GM19463 (cell line): ENCODE data around the gene PGBD1.

Experiments
- ATAC-seq: cut with Tn5 transposase; IDR thresholded peaks from one replicate; pipeline ENCODE4 v1.9.1; 2021; ENCODE audit warnings: mild to moderate bottlenecking, moderate library complexity; ENCODE audit not compliant: unreplicated experiment

The PGBD1 gene

GRCh38 chr6:28335040-28335563, 53.7 kb downstream of the PGBD1 start:
- no peak for ATAC-seq

DNA sequence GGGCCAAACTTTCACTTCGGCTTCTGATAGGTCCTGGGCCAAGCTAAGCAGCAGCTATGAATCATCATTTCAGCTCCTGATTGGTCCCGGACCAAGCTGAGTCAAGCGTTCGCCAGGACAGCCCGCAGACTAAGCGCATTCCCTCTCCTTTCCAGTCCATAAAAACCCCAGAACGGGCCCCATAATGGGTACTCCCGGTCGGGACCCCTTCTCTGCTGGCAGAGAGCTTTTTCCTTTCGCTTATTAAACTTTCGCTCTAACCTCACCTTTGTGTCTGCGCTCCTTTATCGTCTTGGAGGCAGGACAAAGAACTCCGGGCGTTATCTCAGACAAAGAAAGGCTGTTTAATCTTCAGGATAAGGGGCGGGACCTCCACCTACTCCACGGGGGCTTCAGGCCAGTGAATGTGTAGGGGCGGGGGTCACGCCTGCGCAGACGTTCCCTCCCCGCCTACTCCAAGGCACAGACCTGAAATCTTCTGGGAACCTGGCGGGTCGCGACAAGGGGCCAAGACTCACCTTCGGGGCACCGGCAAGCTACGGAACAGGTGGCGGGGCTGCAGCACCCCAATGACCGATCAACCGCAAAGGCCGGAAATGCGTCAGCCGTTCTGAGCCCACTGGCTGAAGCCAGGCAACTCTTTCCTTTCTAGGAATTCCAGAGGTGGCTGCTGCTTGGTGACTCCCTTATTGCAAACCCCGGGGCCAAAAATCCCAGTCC, 54.4 kb downstream of the PGBD1 start, which contains the start of gene ZSCAN31:
Gene ZSCAN31 (minus strand): TSS at position 585 of the 720 bp plus-strand sequence. CDS start 6,465 bp downstream, outside the sequence.
- ATAC-seq, result peak; percentile 86

DNA sequence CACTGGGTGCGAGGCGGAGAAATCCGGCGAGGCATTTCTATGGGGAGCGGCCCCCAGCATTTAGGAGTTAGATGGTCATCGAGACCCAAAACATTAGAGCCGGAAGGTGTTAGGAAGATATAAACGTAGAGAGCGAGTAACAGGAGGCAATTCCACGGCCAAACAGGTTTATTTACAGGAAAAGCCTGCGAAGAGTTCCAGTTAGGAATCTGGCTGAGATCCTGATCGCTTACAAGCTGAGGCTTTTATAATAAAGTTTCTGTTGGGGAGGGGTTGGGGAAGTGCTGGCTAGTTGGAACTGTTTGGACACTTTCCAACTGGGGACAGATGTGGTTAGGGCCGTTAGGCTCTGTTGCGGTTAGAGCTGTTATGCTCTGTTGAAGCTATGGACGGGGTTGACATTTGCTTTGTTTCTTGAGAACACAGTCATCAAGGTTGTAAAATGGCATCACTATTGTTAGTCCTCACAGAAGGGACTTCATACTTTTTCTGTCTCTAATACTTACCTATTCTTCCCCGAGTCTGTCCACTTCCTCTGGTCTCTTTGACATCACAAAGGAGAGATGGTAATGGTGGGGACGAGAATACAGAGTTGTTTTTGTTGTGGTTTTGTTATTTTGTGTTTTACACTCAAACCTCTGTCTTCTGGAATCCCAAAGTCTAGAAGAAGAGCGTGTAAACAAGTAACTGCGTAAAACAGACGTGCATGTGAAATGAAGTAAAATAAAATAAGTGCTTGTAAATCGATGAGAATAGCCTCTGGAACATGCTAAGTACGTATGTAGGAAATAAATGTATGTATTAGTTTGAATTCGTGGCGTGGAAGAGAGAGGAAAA, 55.1 kb downstream of the PGBD1 start:
- ATAC-seq, result peak; percentile 16

DNA sequence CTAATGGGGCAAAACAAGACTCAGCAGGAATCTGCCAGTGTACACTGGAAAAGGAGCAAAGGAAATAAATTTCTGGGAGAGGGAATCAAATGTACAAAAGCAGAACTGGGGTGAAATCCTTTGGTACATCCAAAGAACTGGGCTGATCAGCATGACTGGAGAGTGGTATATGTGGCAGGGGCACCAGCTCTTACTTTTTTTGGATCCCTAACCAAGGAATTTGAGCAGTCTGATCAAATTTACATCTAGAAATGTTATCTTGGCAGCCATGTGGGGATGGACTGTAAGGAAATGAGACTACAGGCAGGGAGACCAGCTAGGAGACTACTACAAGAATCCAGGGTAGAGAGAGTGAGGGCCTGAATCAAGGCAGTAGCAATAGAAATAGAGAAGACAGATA, 55.7 kb downstream of the PGBD1 start:
- ATAC-seq, result no peak

DNA sequence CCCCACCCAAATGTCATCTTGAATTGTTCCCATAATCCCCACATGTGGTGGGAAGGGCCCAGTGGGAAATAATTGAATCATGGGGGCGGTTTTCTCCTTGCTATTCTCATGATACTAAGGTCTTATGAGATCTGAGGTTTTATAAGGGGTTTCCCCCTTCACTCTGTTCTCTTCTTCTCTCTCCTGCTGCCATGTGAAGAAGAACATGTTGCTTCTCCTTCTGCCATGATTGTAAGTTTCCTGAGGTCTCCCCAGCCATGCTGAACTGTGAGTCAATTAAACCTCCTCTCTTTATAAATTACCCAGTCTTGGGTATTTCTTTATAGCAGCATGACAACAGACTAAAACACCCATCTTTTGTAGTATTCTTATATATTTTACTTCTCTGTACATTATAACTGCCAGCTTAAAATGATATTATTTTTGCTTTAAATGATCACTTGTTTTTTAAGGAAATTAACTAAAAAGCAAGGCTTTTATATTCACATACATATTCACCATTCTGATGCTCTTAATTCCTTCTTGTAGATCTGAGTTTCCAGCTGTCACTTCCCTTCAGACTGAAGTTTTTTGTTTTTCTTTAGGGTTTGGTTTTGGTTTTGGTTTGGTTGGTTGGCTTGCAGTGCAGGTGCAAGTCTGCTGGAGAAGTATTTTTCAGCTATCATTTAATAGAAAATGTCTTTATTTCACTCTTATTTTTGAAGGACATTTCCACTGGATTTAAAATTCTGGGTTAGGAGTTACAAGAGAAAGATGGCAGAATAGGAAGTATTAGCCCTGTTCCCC, 59.1 kb downstream of the PGBD1 start:
- no peak for ATAC-seq

- ATAC-seq, result no peak
These were observed 62.7 kb downstream of the PGBD1 start for GRCh38 chr6:28343898-28344677.

DNA sequence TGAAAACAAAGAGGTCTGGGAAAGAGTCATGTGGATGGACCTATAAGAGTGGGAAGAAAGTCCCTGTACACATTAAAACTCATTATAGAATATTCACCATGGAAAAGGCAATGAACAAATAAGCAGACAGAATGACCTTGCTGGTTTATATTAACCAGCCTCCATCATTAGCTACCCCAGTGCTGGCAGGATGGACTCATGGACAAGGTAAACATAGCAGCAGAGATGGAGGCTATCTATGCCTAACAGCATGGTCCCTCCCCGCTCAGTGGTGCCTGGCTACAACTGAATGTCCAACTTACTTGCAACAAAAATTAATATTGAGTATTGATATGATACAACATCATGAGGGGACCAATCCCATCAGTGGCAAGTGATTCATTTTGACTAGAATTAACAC, 63.8 kb downstream of the PGBD1 start:
- ATAC-seq, result no peak

GRCh38 chr6:28347119-28347518, 65.7 kb downstream of the PGBD1 start:
- ATAC-seq, result no peak

- ATAC-seq, result peak; percentile 32
These were observed 68.0 kb downstream of the PGBD1 start for GRCh38 chr6:28349344-28349891.

DNA sequence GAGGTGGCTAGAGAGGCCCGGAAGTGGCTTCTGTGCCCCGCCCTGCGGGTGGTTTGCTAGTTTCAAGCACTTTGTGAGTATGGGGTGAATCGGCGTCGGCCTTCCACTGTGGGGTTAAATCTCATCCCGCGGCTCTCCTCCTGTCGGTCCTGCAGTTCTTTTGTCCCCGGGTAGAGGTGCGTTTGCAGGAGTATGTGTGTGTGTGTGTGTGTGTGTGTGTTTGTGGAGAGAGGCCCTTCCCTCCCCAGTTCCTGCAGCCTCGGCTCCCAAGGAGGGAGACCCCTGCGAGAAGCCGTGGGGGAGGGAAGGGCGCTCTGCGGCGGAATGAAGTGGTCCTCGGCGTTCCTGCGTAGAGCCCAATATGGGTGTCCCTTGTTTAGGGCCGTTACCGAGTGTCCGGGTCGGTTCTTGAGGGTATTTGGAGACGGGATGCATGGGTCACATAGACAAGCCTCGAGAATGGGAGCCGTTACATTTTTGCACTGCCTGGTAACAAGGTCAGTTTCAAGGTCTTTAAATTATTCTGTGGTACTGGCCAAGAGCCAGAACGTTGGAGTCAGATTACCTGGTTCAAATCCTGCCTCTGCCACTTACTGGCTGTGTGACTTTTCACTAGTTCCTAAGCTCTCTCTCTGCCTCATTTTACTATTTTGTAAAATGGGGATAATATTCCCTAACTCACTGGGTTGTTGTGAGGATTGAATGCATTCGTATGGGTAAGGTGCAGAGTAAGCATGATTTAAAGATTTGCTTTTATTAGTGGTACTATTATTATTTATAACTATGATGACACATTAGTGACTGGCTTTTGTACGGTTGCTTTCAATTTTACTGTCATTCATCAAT, 68.7 kb downstream of the PGBD1 start, which contains the start of gene ZKSCAN3:
Gene ZKSCAN3 (plus strand): TSS at position 56 of the 846 bp plus-strand sequence. CDS start 9,640 bp downstream, outside the sequence.
- peak; percentile 100 for ATAC-seq

- ATAC-seq, result no peak
These were observed 69.7 kb downstream of the PGBD1 start for GRCh38 chr6:28351087-28351486.

DNA sequence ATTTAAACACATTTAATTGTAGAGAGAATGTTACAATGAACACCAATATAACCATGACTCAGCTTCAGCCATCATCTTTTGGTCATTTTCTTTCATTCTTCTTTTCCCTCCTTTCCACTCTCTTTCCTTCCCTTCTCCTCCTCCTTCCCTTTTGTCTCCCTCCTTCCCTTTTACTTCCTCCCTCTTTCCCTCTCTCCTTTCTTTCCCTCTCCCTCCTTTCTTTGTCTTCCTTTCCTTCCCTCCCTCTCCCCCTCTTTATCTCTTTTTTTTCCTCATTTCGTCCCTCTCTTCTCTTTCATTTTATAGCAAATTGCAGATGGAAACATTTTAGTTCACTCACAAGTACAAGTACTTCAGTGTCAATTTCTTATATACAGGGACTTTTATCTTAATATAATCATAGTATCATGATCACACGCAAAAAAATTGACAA, 70.1 kb downstream of the PGBD1 start:
- ATAC-seq, result no peak
